K562 (cell line): Measurements from ENCODE around the gene GNAL. TPM values are rescaled to one million over a fixed set of nuclear protein-coding genes. Genes with fewer than 3 reads are reported as not detected.

Source experiments
- BRD9 ChIP-seq: fragments of 450-650 bp; IDR thresholded peaks from 2 replicates; pipeline ENCODE4 v1.6.1; 2018; ENCODE audit warnings: low read depth; ENCODE audit not compliant: partially characterized antibody
- CTBP1 ChIP-seq: fragments of 450-650 bp; IDR thresholded peaks from 2 replicates; pipeline ENCODE4 v1.6.1; 2016; ENCODE audit warnings: borderline replicate concordance
- FIP1L1 ChIP-seq: fragments of 200-400 bp; formaldehyde crosslinking; IDR thresholded peaks from 2 replicates; pipeline ENCODE4 v1.6.1; 2018; ENCODE audit warnings: mild to moderate bottlenecking, low read depth, low read length; ENCODE audit not compliant: poor library complexity, severe bottlenecking
- GATAD2A ChIP-seq: fragments of 450-650 bp; IDR thresholded peaks from 2 replicates; pipeline ENCODE4 v1.6.1; 2017
- HNRNPUL1 ChIP-seq: fragments of 200-400 bp; formaldehyde crosslinking; IDR thresholded peaks from 2 replicates; pipeline ENCODE4 v1.6.1; 2017; ENCODE audit warnings: low read length
- HOXB6 ChIP-seq: fragments of 250-450 bp; sonication (Bioruptor Pico); IDR thresholded peaks from 2 replicates; pipeline ENCODE4 v1.5.1; 2022; ENCODE audit warnings: mild to moderate bottlenecking, borderline replicate concordance
- RCOR1 ChIP-seq, 2 experiments: IDR thresholded peaks; 2 replicates each; pipeline ENCODE4 v1.6.1; 2012; ENCODE audit warnings: low read depth in 2 of 2, low read length in 2 of 2, borderline replicate concordance in 1 of 2, improper control_type of control experiment in 1 of 2
- SRSF9 ChIP-seq: fragments of 200-400 bp; formaldehyde crosslinking; IDR thresholded peaks from 2 replicates; pipeline ENCODE4 v1.6.1; 2017; ENCODE audit warnings: low read depth, low read length, borderline replicate concordance
- TEAD1 ChIP-seq, 2 experiments: fragments of 450-650 bp in 1 of 2; sonication (generic) in 1 of 2; formaldehyde crosslinking; IDR thresholded peaks; 2 replicates each; pipeline versions ENCODE4 v1.4.0 to v1.8.0; 2020 to 2022; ENCODE audit warnings: mild to moderate bottlenecking in 2 of 2, missing genetic modification reagents in 1 of 2
- TSC22D4 ChIP-seq: fragments of 450-650 bp; IDR thresholded peaks from 2 replicates; pipeline ENCODE4 v1.6.1; 2016; ENCODE audit warnings: missing genetic modification characterization, missing biosample characterization, control low read depth
- ZNF121 ChIP-seq: sonication (generic); formaldehyde crosslinking; conservative IDR thresholded peaks from 2 replicates; pipeline ENCODE4 v1.8.0; 2022; ENCODE audit warnings: missing genetic modification reagents
- polyA plus RNA-seq, 8 experiments: library from polyadenylated mRNA; depleted of rRNA in 4 of 8; stranded (reverse) in 5 of 8; unstranded in 3 of 8; fragments of >200 nt; fragmentation: Nextera tagmentation in 2 of 8; fragmentation: Illumina TruSeq in 1 of 8; extraction: Ambion mirVana in 2 of 8; extraction: Trizol in 1 of 8; gene quantifications; 2 replicates each; pipeline versions ENCODE4 v1.2.1 to v1.2.3, GENCODE V29; 2011 to 2014; ENCODE audit warnings: inconsistent platforms in 1 of 8, missing spikeins in 1 of 8
- total RNA-seq, 7 experiments: library from RNA; depleted of rRNA in 6 of 7; stranded (reverse); fragments of >200 nt in 6 of 7; fragmentation: Illumina TruSeq in 2 of 7; extraction: Trizol in 2 of 7; gene quantifications; 2 replicates each; pipeline versions ENCODE4 v1.2.1 to v1.2.3, GENCODE V29; 2011 to 2021; ENCODE audit warnings: low replicate concordance in 1 of 7
- TF ChIP-seq, protein P1 (sequence below): IDR thresholded peaks from 2 replicates; pipeline ENCODE4 v1.6.1; 2011; ENCODE audit warnings: borderline replicate concordance, low read depth, mild to moderate bottlenecking, moderate library complexity, low read length; ENCODE audit not compliant: insufficient read depth, poor library complexity, severe bottlenecking
- TF ChIP-seq, protein P2 (sequence below): fragments of 250-450 bp; sonication (Bioruptor Pico); IDR thresholded peaks from 2 replicates; pipeline ENCODE4 v1.4.0; 2020; ENCODE audit warnings: mild to moderate bottlenecking, moderate library complexity
- TF ChIP-seq, protein P3 (sequence below): fragments of 450-650 bp; IDR thresholded peaks from 2 replicates; pipeline ENCODE4 v1.6.1; 2018; ENCODE audit warnings: mild to moderate bottlenecking, low read depth; ENCODE audit not compliant: partially characterized antibody
- TF ChIP-seq, protein P4 (sequence below): fragments of 450-650 bp; IDR thresholded peaks from 2 replicates; pipeline ENCODE4 v1.6.1; 2016; ENCODE audit warnings: mild to moderate bottlenecking

The GNAL gene
- total and polyA plus RNA-seq, 9 of the 15 experiments (the other 6 are each of a cell fraction or from before 2014, with no cell fraction given), result under 0.01 to 0.10 (median 0.01) TPM; not detected in 5

DNA sequence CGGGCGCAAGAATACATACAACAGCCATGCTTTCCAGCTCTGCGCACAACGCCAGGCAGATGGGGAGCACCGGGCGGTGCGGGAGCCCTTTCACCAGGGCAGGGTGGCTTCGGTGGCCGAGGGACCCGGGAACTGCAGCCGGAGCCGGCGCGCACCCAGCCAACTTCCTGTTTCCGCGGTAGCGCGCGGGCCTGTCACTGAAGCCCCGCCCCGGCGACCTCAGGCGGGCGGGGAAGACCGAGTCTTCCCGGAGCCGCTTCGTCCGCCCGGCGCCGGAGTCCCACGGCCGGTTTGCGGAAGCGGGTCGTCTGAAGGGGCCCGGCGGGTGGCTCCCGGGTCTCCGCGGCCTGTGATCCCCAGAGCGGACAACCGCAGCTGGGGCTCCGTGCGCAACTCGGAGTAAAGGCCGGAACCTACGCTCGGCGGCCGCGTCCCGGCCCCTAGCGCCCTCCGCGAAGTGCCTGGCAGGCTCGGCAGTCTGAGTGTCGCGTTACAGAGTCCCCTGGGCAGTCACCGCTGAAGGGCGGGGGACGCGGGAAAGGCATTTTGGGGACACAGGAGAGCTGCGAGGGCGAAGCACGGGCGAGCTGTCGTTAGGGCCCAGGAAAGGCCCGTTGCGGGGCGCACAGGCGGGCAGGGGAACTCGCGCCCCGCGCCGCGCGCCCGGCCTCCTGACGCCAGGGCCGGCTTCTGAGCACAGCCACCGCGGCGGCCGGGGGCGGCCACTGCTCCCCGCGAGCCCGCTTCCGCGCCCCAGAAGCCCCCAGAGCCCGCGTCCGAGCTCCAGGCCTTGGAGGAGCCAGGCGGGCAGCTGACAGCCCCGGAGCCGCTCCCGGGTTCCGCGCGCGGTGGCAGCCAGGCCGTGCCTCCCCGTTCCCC lies 219.4 kb downstream of the GNAL start, which contains the start of gene MPPE1 (continued):
- TF ChIP-seq GATAD2A, result no peak
- no peak for TF ChIP-seq FIP1L1
- no peak for TF ChIP-seq SRSF9
- no peak for TF ChIP-seq TSC22D4
- TF ChIP-seq, protein P1, sequence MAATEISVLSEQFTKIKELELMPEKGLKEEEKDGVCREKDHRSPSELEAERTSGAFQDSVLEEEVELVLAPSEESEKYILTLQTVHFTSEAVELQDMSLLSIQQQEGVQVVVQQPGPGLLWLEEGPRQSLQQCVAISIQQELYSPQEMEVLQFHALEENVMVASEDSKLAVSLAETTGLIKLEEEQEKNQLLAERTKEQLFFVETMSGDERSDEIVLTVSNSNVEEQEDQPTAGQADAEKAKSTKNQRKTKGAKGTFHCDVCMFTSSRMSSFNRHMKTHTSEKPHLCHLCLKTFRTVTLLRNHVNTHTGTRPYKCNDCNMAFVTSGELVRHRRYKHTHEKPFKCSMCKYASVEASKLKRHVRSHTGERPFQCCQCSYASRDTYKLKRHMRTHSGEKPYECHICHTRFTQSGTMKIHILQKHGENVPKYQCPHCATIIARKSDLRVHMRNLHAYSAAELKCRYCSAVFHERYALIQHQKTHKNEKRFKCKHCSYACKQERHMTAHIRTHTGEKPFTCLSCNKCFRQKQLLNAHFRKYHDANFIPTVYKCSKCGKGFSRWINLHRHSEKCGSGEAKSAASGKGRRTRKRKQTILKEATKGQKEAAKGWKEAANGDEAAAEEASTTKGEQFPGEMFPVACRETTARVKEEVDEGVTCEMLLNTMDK, result no peak
- peak; percentile 67 for TF ChIP-seq CTBP1
- TF ChIP-seq, protein P2, sequence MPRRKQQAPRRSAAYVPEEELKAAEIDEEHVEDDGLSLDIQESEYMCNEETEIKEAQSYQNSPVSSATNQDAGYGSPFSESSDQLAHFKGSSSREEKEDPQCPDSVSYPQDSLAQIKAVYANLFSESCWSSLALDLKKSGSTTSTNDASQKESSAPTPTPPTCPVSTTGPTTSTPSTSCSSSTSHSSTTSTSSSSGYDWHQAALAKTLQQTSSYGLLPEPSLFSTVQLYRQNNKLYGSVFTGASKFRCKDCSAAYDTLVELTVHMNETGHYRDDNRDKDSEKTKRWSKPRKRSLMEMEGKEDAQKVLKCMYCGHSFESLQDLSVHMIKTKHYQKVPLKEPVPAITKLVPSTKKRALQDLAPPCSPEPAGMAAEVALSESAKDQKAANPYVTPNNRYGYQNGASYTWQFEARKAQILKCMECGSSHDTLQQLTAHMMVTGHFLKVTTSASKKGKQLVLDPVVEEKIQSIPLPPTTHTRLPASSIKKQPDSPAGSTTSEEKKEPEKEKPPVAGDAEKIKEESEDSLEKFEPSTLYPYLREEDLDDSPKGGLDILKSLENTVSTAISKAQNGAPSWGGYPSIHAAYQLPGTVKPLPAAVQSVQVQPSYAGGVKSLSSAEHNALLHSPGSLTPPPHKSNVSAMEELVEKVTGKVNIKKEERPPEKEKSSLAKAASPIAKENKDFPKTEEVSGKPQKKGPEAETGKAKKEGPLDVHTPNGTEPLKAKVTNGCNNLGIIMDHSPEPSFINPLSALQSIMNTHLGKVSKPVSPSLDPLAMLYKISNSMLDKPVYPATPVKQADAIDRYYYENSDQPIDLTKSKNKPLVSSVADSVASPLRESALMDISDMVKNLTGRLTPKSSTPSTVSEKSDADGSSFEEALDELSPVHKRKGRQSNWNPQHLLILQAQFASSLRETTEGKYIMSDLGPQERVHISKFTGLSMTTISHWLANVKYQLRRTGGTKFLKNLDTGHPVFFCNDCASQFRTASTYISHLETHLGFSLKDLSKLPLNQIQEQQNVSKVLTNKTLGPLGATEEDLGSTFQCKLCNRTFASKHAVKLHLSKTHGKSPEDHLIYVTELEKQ (CRISPR knock-in tag), result no peak
- TF ChIP-seq, protein P3, sequence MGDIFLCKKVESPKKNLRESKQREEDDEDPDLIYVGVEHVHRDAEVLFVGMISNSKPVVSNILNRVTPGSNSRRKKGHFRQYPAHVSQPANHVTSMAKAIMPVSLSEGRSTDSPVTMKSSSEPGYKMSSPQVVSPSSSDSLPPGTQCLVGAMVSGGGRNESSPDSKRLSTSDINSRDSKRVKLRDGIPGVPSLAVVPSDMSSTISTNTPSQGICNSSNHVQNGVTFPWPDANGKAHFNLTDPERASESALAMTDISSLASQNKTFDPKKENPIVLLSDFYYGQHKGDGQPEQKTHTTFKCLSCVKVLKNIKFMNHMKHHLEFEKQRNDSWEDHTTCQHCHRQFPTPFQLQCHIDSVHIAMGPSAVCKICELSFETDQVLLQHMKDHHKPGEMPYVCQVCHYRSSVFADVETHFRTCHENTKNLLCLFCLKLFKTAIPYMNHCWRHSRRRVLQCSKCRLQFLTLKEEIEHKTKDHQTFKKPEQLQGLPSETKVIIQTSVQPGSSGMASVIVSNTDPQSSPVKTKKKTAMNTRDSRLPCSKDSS, result no peak
- no peak for TF ChIP-seq HOXB6 (CRISPR knock-in tag)
- TF ChIP-seq BRD9, result no peak
- TF ChIP-seq HNRNPUL1, result no peak
- TF ChIP-seq, protein P4, sequence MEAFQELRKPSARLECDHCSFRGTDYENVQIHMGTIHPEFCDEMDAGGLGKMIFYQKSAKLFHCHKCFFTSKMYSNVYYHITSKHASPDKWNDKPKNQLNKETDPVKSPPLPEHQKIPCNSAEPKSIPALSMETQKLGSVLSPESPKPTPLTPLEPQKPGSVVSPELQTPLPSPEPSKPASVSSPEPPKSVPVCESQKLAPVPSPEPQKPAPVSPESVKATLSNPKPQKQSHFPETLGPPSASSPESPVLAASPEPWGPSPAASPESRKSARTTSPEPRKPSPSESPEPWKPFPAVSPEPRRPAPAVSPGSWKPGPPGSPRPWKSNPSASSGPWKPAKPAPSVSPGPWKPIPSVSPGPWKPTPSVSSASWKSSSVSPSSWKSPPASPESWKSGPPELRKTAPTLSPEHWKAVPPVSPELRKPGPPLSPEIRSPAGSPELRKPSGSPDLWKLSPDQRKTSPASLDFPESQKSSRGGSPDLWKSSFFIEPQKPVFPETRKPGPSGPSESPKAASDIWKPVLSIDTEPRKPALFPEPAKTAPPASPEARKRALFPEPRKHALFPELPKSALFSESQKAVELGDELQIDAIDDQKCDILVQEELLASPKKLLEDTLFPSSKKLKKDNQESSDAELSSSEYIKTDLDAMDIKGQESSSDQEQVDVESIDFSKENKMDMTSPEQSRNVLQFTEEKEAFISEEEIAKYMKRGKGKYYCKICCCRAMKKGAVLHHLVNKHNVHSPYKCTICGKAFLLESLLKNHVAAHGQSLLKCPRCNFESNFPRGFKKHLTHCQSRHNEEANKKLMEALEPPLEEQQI, result no peak
- 0 out of 4 replicates have a peak, but pooled peaks of 1 of the 2 experiments have one; percentile 42 for TF ChIP-seq TEAD1 (CRISPR knock-in tag; IDR thresholded peaks at IDR 0.05)
- TF ChIP-seq RCOR1 (IDR thresholded peaks at IDR 0.05; ENCODE audit: borderline replicate concordance in 1 of 2, low read depth in 2 of 2, low read length in 2 of 2), result no peak
- TF ChIP-seq ZNF121 (CRISPR knock-in tag), result no peak
